GM12891 (cell line): ENCODE data around the gene SENP1.
"Not testable (repeated sequence)": the region's sequence is repeated elsewhere in the genome, so short reads cannot be mapped to it uniquely, and the experiment has no call there.

Experiments used
- DNase-seq: peaks from one replicate; pipeline ENCODE4 v3.0.0; 2011; ENCODE audit warnings: low spot score; ENCODE audit not compliant: insufficient read length
- FAIRE-seq: peaks from 2 replicates; lab custom pipeline; 2011; peaks lifted over from hg19 to GRCh38; lab: Jason Lieb, UNC
- PAX5 ChIP-seq: IDR thresholded peaks from 2 replicates; pipeline ENCODE4 v1.6.1; 2011; ENCODE audit warnings: low read length, moderate library complexity, mild to moderate bottlenecking; ENCODE audit not compliant: insufficient read depth, severe bottlenecking
- POLR2A ChIP-seq: IDR thresholded peaks from 2 replicates; pipeline ENCODE4 v1.6.1; 2011; ENCODE audit warnings: low read depth, low read length, control low read depth
- POLR2AphosphoS5 ChIP-seq: IDR thresholded peaks from 2 replicates; pipeline ENCODE4 v1.6.1; 2011; ENCODE audit warnings: low read depth, low read length, control low read depth
- POU2F2 ChIP-seq: IDR thresholded peaks from 2 replicates; pipeline ENCODE4 v1.6.1; 2011; ENCODE audit warnings: low read depth, mild to moderate bottlenecking, control low read depth, low read length, moderate library complexity
- SPI1 ChIP-seq: IDR thresholded peaks from 2 replicates; pipeline ENCODE4 v1.6.1; 2011; ENCODE audit warnings: low read depth, low read length, control low read depth
- TAF1 ChIP-seq: IDR thresholded peaks from 2 replicates; pipeline ENCODE4 v1.6.1; 2011; ENCODE audit warnings: low read depth, low read length, control low read depth

SENP1 gene

GRCh38 chr12:48126953-48127630 is 21.2 kb upstream of the SENP1 start:
- TF ChIP-seq SPI1 = no peak
- TF ChIP-seq POLR2A = no peak
- no peak for TF ChIP-seq POLR2AphosphoS5
- TF ChIP-seq TAF1 = no peak
- TF ChIP-seq PAX5 = no peak
- no peak for TF ChIP-seq POU2F2
- DNase-seq (no peak), FAIRE-seq (peak; percentile 28)

GRCh38 chr12:48125985-48126384 is 20.1 kb upstream of the SENP1 start:
- FAIRE-seq (no peak), DNase-seq (no peak)
- TF ChIP-seq TAF1 = no peak
- no peak for TF ChIP-seq PAX5
- no peak for TF ChIP-seq POLR2AphosphoS5
- no peak for TF ChIP-seq POLR2A
- TF ChIP-seq POU2F2 = no peak
- no peak for TF ChIP-seq SPI1

- DNase-seq, FAIRE-seq: not testable (repeated sequence)
Measured at GRCh38 chr12:48125542-48125941, 19.7 kb upstream of the SENP1 start.

- FAIRE-seq (no peak), DNase-seq (no peak)
- TF ChIP-seq POU2F2 (no peak), SPI1 (no peak)
Measured at GRCh38 chr12:48123169-48123568, 17.3 kb upstream of the SENP1 start.

GRCh38 chr12:48122065-48122834 is 16.4 kb upstream of the SENP1 start:
- DNase-seq = no peak
- TF ChIP-seq TAF1 (no peak), PAX5 (no peak), POLR2A (no peak), SPI1 (no peak), POU2F2 (no peak), POLR2AphosphoS5 (no peak)
- FAIRE-seq = peak; percentile 13

- DNase-seq = no peak
- FAIRE-seq = no peak
- TF ChIP-seq POLR2AphosphoS5 (no peak), POU2F2 (no peak), POLR2A (no peak), SPI1 (no peak), TAF1 (no peak), PAX5 (no peak)
Measured at GRCh38 chr12:48121522-48121921, 15.6 kb upstream of the SENP1 start.

- no peak for DNase-seq
- FAIRE-seq = no peak
- no peak for TF ChIP-seq POU2F2
Measured at GRCh38 chr12:48119834-48120195, 13.9 kb upstream of the SENP1 start.

DNA sequence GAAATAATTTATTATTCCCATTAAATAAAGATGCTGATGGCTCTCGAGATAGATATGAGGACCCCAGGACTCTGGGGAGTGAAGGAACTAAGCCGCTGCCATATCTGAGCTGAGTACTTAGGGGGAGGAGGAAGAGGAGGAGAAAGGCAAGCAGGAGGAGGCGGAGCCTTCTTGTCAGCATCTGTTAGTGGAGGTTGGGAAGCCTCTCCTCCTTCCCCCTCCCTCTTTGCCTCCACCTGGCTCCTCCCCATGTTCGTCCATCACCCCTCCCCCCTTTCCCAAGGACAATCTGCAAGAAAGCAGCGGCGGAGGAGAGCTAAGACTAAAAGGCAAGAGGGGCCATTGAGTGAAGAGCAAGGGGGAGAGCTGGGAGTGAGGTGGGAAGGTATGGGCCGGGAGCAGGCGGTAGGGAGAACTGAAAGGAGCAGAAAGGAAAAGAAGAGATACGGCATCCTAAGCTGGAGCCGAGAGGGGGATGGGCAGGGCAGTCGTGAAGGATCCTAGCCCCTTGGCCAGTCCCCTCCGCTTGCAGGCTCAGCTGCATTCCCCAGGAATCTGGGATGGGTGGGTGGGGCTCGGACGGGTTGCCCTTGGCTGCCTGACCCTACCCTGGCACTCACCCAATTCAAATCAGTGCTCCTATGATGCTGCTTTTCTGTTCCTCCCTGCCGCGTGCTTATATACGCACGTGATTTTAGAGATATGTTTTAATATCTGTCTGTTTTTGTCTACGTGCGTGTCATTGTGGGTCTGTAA is 13.4 kb upstream of the SENP1 start, which contains the start of gene PFKM:
Gene PFKM (plus strand): TSS at position 287 of the 756 bp plus-strand sequence. CDS start 3,411 bp downstream, outside the sequence.
- DNase-seq (peak; percentile 62), FAIRE-seq (peak; percentile 98)
- TF ChIP-seq TAF1 (no peak), POLR2A (0 out of 2 replicates have a peak, but pooled peaks have one; percentile 47), SPI1 (peak; percentile 34; the same call in 1 of the 2 replicates)

DNA sequence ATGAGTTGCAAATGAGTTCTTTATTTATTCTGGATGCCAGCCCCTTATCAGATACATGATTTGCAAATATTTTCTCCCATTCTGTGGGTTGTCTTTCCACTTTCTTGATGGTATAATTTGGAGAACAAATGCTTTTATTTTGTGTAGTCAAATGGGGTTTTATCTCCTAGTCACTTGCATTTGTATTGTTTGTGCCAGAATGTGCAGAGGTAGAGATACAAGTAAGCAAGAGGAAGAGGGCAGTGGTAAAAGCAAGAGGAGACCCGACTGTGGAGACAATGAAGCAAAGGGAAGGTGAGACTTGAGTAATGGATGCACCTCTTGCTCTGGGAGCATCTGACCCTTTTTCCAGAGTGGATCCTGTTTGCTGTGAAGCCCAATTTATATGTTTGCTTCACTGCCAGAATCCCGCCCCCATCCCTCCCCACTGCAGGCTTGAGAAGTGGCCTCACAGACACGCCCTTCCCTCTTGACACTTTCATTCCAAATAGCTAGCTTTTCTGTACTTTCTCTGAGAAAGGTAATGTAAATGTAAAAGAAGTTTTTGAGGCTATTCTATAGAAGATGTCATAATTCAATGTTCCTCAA is 12.5 kb upstream of the SENP1 start:
- no peak for FAIRE-seq
- TF ChIP-seq SPI1 (no peak), POLR2AphosphoS5 (no peak), TAF1 (no peak), PAX5 (no peak), POU2F2 (no peak), POLR2A (no peak)
- no peak for DNase-seq

DNA sequence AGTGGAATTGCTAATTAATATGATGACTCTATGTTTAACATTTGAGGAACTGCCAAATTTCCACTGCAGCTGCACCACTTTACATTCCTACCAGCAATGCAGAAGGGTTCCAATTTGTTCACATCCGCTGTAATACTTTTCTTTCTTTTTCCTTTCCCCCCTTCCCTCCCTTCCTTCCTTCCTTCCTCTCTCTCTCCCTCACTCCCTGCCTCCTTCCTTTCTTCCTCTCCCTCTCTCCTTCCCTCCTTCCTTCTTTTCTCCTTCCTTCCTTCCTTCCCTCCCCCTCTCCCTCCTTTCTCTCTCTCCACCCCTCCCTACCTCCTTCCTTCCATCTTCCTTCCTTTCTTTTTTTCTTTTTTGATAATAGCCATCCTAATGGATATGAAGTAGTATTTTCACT is 10.1 kb upstream of the SENP1 start:
- FAIRE-seq (no peak), DNase-seq (no peak)
- TF ChIP-seq POLR2AphosphoS5 (no peak), PAX5 (no peak), POU2F2 (no peak), POLR2A (no peak), TAF1 (no peak), SPI1 (no peak)

- DNase-seq, FAIRE-seq: not testable (repeated sequence)
Measured at GRCh38 chr12:48111312-48111693, 5.4 kb upstream of the SENP1 start.
